NCI-H82 (cell line): ENCODE measurements around the gene LCN2.
A peak's percentile ranks its signal among the peaks of the same experiment; 100 is the strongest.

Experiments used
- DNase-seq: peaks from one replicate; lab custom pipeline; 2025; lab: John Stamatoyannopoulos, UW

The LCN2 gene

GRCh38 chr9:128168731-128169308 is 19.6 kb downstream of the LCN2 start:
- no peak for DNase-seq

GRCh38 chr9:128169492-128169891 is 20.2 kb downstream of the LCN2 start:
- DNase-seq, result no peak

GRCh38 chr9:128169925-128170324 is 20.7 kb downstream of the LCN2 start:
- DNase-seq, result peak; percentile 46

GRCh38 chr9:128174062-128174461 is 24.8 kb downstream of the LCN2 start:
- DNase-seq, result peak; percentile 32

GRCh38 chr9:128175102-128175563 is 25.9 kb downstream of the LCN2 start:
- DNase-seq, result no peak

GRCh38 chr9:128175726-128176125 is 26.5 kb downstream of the LCN2 start:
- no peak for DNase-seq

- no peak for DNase-seq
These were observed 29.7 kb downstream of the LCN2 start for GRCh38 chr9:128178806-128179431.

- DNase-seq, result no peak
These were observed 30.7 kb downstream of the LCN2 start for GRCh38 chr9:128180001-128180400.

- no peak for DNase-seq
These were observed 31.2 kb downstream of the LCN2 start for GRCh38 chr9:128180447-128180846.

GRCh38 chr9:128181480-128181879 is 32.2 kb downstream of the LCN2 start:
- DNase-seq, result peak; percentile 82

GRCh38 chr9:128182893-128183588 is 33.8 kb downstream of the LCN2 start:
- DNase-seq, result no peak

GRCh38 chr9:128185979-128186965 is 37.0 kb downstream of the LCN2 start:
- no peak for DNase-seq

- DNase-seq, result no peak
These were observed 38.1 kb downstream of the LCN2 start for GRCh38 chr9:128187361-128187760.

GRCh38 chr9:128188209-128188608 is 39.0 kb downstream of the LCN2 start:
- no peak for DNase-seq

- peak; percentile 12 for DNase-seq
These were observed 40.8 kb downstream of the LCN2 start for GRCh38 chr9:128190013-128190412.

- no peak for DNase-seq
These were observed 41.5 kb downstream of the LCN2 start for GRCh38 chr9:128190516-128191405.

- peak; percentile 83 for DNase-seq
These were observed 42.3 kb downstream of the LCN2 start, which contains the start of gene CIZ1 for GRCh38 chr9:128191406-128192046. Gene CIZ1, minus strand, starts transcription at chr9:128191572. Its CDS starts 715 bp downstream, at chr9:128190857.

- peak; percentile 98 for DNase-seq
These were observed 43.5 kb downstream of the LCN2 start for GRCh38 chr9:128192601-128193371.

GRCh38 chr9:128193469-128194096 is 44.3 kb downstream of the LCN2 start:
- DNase-seq, result no peak
